WERI-Rb-1 (cell line): Measurements from ENCODE around the gene PAXX.
A peak's percentile ranks its signal among the peaks of the same experiment; 100 is the strongest.

Experiments used
- DNase-seq: peaks from one replicate; pipeline ENCODE4 v3.0.0-alpha.2; 2020
- H3K27ac ChIP-seq: fragments of 250-450 bp; sonication (Bioruptor Pico); 2 replicates; pipeline ENCODE4 v1.5.1; 2020; ENCODE audit warnings: mild to moderate bottlenecking, moderate library complexity
- H3K27me3 ChIP-seq: fragments of 250-450 bp; sonication (Bioruptor Pico); 2 replicates; pipeline ENCODE4 v1.5.1; 2021; ENCODE audit warnings: mild to moderate bottlenecking, low read depth, moderate library complexity; ENCODE audit not compliant: insufficient read depth, severe bottlenecking
- H3K36me3 ChIP-seq: fragments of 250-450 bp; sonication (Bioruptor Pico); 2 replicates; pipeline ENCODE4 v1.5.1; 2020; ENCODE audit warnings: mild to moderate bottlenecking, moderate library complexity
- H3K4me3 ChIP-seq: 2 replicates; pipeline ENCODE4 v1.5.1; 2011; ENCODE audit warnings: low read depth, mild to moderate bottlenecking, control low read depth, low read length
- H3K9me3 ChIP-seq: fragments of 250-450 bp; sonication (Bioruptor Pico); 2 replicates; pipeline ENCODE4 v1.5.1; 2021; ENCODE audit warnings: mild to moderate bottlenecking, moderate library complexity; ENCODE audit not compliant: severe bottlenecking
- CTCF ChIP-seq: IDR thresholded peaks from 2 replicates; pipeline ENCODE4 v1.5.1; 2011; ENCODE audit warnings: low read depth, mild to moderate bottlenecking, control low read depth, inconsistent platforms, low read length

PAXX gene

GRCh38 chr9:136978073-136978864 lies 14.0 kb upstream of the PAXX start:
- no peaks in the 10 kb centered on the region for H3K27me3 ChIP-seq
- H3K4me3 ChIP-seq: no peak overlapping the region
- no peak overlapping the region for H3K27ac ChIP-seq
- H3K9me3 ChIP-seq: no peaks in the 10 kb centered on the region
- H3K36me3 ChIP-seq: no peaks in the 10 kb centered on the region
- DNase-seq: no peak
- no peak for TF ChIP-seq CTCF

GRCh38 chr9:136978865-136979544 lies 13.2 kb upstream of the PAXX start:
- no peak for TF ChIP-seq CTCF
- no peak overlapping the region for H3K27ac ChIP-seq
- no peaks in the 10 kb centered on the region for H3K36me3 ChIP-seq
- H3K27me3 ChIP-seq: no peaks in the 10 kb centered on the region
- no peak overlapping the region for H3K4me3 ChIP-seq
- H3K9me3 ChIP-seq: no peaks in the 10 kb centered on the region
- DNase-seq: no peak

- Histone ChIP-seq H3K36me3 (no peaks in the 10 kb centered on the region), H3K9me3 (no peaks in the 10 kb centered on the region), H3K27ac (peak overlapping the region; percentile 42), H3K27me3 (no peaks in the 10 kb centered on the region), H3K4me3 (no peak overlapping the region)
- DNase-seq: no peak
- TF ChIP-seq CTCF: no peak
Measured at GRCh38 chr9:136979769-136980587, 12.2 kb upstream of the PAXX start.

GRCh38 chr9:136980669-136981478 lies 11.3 kb upstream of the PAXX start:
- Histone ChIP-seq H3K9me3 (no peaks in the 10 kb centered on the region), H3K27me3 (no peaks in the 10 kb centered on the region), H3K27ac (peak overlapping the region; percentile 59), H3K4me3 (no peak overlapping the region), H3K36me3 (no peaks in the 10 kb centered on the region)
- DNase-seq: no peak
- TF ChIP-seq CTCF: no peak

- Histone ChIP-seq H3K9me3 (no peaks in the 10 kb centered on the region), H3K27ac (peak overlapping the region; percentile 59), H3K27me3 (no peaks in the 10 kb centered on the region), H3K36me3 (no peaks in the 10 kb centered on the region), H3K4me3 (no peak overlapping the region)
- no peak for TF ChIP-seq CTCF
- DNase-seq: peak; percentile 48
Measured at GRCh38 chr9:136981588-136982231, 10.5 kb upstream of the PAXX start.
